H9 (cell line): ENCODE data around the gene FSD1. TPM values are rescaled to one million over a fixed set of nuclear protein-coding genes. Genes with fewer than 3 reads are reported as not detected.

Source experiments
- DNase-seq: peaks from one replicate; pipeline ENCODE4 v3.0.0-alpha.2; 2017
- H2AFZ ChIP-seq: one replicate; pipeline ENCODE4 v1.6.1; 2013; ENCODE audit warnings: mild to moderate bottlenecking, low read length, control low read depth, moderate library complexity
- H2AK5ac ChIP-seq: 2 replicates; pipeline ENCODE4 v1.6.1; 2013; ENCODE audit warnings: low read length, control low read depth, mixed read lengths; ENCODE audit not compliant: insufficient read length
- H2BK120ac ChIP-seq: one replicate; pipeline ENCODE4 v1.6.1; 2013; ENCODE audit warnings: low read depth, mild to moderate bottlenecking, low read length, control low read depth, inconsistent platforms; ENCODE audit not compliant: poor library complexity, severe bottlenecking
- H2BK12ac ChIP-seq: 2 replicates; pipeline ENCODE4 v1.6.1; 2013; ENCODE audit warnings: low read length, control low read depth, mixed read lengths, low read depth; ENCODE audit not compliant: insufficient read length
- H2BK15ac ChIP-seq: 2 replicates; pipeline ENCODE4 v1.6.1; 2013; ENCODE audit warnings: low read depth, low read length, control low read depth
- H2BK20ac ChIP-seq: one replicate; pipeline ENCODE4 v1.6.1; 2013; ENCODE audit warnings: low read depth, mild to moderate bottlenecking, low read length, control low read depth, inconsistent platforms; ENCODE audit not compliant: poor library complexity, severe bottlenecking
- H2BK5ac ChIP-seq: 2 replicates; pipeline ENCODE4 v1.6.1; 2013; ENCODE audit warnings: low read length, control low read depth, mixed read lengths; ENCODE audit not compliant: insufficient read length
- H3K14ac ChIP-seq: 2 replicates; pipeline ENCODE4 v1.6.1; 2013; ENCODE audit warnings: low read length, control low read depth; ENCODE audit not compliant: insufficient read depth
- H3K18ac ChIP-seq: 2 replicates; pipeline ENCODE4 v1.6.1; 2013; ENCODE audit warnings: low read depth, mild to moderate bottlenecking, mixed read lengths, low read length, control low read depth; ENCODE audit not compliant: insufficient read length
- H3K23ac ChIP-seq: 2 replicates; pipeline ENCODE4 v1.6.1; 2013; ENCODE audit warnings: low read length, control low read depth, mixed read lengths, low read depth; ENCODE audit not compliant: insufficient read length
- H3K23me2 ChIP-seq: 2 replicates; pipeline ENCODE4 v1.6.1; 2013; ENCODE audit warnings: low read depth, mild to moderate bottlenecking, mixed read lengths, low read length, control low read depth; ENCODE audit not compliant: insufficient read length, poor library complexity, severe bottlenecking
- H3K27ac ChIP-seq: 2 replicates; pipeline ENCODE4 v1.5.1; 2013; ENCODE audit warnings: low read length, control low read depth, mixed read lengths, low read depth; ENCODE audit not compliant: insufficient read length
- H3K27me3 ChIP-seq: 2 replicates; pipeline ENCODE4 v1.6.1; 2013; ENCODE audit warnings: low read length, control low read depth, inconsistent platforms; ENCODE audit not compliant: insufficient read depth
- H3K4ac ChIP-seq: 2 replicates; pipeline ENCODE4 v1.6.1; 2013; ENCODE audit warnings: low read depth, mild to moderate bottlenecking, control low read depth, inconsistent platforms, low read length, moderate library complexity
- H3K4me1 ChIP-seq: 2 replicates; pipeline ENCODE4 v1.6.1; 2013; ENCODE audit warnings: low read length, control low read depth, inconsistent platforms; ENCODE audit not compliant: insufficient read depth
- H3K4me2 ChIP-seq: 2 replicates; pipeline ENCODE4 v1.6.1; 2013; ENCODE audit warnings: low read length, control low read depth, mixed read lengths; ENCODE audit not compliant: insufficient read length, insufficient read depth
- H3K56ac ChIP-seq: 2 replicates; pipeline ENCODE4 v1.6.1; 2013; ENCODE audit warnings: low read depth, mild to moderate bottlenecking, mixed read lengths, low read length, control low read depth; ENCODE audit not compliant: insufficient read length
- H3K79me1 ChIP-seq: 2 replicates; pipeline ENCODE4 v1.6.1; 2013; ENCODE audit warnings: low read depth, mild to moderate bottlenecking, moderate library complexity, low read length, control low read depth, inconsistent platforms; ENCODE audit not compliant: insufficient read depth, poor library complexity, severe bottlenecking
- H3K79me2 ChIP-seq: 2 replicates; pipeline ENCODE4 v1.6.1; 2013; ENCODE audit warnings: low read length, control low read depth, inconsistent platforms; ENCODE audit not compliant: insufficient read depth
- H3K9ac ChIP-seq: 2 replicates; pipeline ENCODE4 v1.6.1; 2013; ENCODE audit warnings: low read length, control low read depth, mixed read lengths; ENCODE audit not compliant: insufficient read length; ENCODE audit errors: extremely low read depth
- H3K9me3 ChIP-seq: one replicate; pipeline ENCODE4 v1.6.1; 2013; ENCODE audit warnings: low read depth, low read length, inconsistent platforms; ENCODE audit not compliant: control insufficient read depth
- H3T11ph ChIP-seq: one replicate; pipeline ENCODE4 v1.6.1; 2013; ENCODE audit warnings: mild to moderate bottlenecking, low read length, control low read depth, inconsistent platforms
- H4K20me1 ChIP-seq: one replicate; pipeline ENCODE4 v1.6.1; 2013; ENCODE audit not compliant: control insufficient read depth, insufficient read length, insufficient read depth
- H4K5ac ChIP-seq: 2 replicates; pipeline ENCODE4 v1.6.1; 2013; ENCODE audit warnings: low read depth, mild to moderate bottlenecking, mixed read lengths, low read length, control low read depth; ENCODE audit not compliant: insufficient read length
- H4K8ac ChIP-seq: replicated peaks from 2 replicates; pipeline ENCODE4 v1.6.1; 2013; ENCODE audit warnings: low read length, control low read depth, mixed read lengths, low read depth; ENCODE audit not compliant: insufficient read length
- H4K91ac ChIP-seq: 2 replicates; pipeline ENCODE4 v1.6.1; 2013; ENCODE audit warnings: low read depth, mild to moderate bottlenecking, moderate library complexity, mixed read lengths, low read length, control low read depth; ENCODE audit not compliant: insufficient read length
- H3K27ac Mint-ChIP-seq, 3 experiments: 2 replicates in 2 of 3; 3 replicates in 1 of 3; pipeline ENCODE4 v1.8.0; 2020 to 2021; ENCODE audit warnings: mixed read lengths in 3 of 3, mild to moderate bottlenecking in 1 of 3, moderate library complexity in 1 of 3
- H3K27me3 Mint-ChIP-seq: 2 replicates; pipeline ENCODE4 v1.8.0; 2021; ENCODE audit warnings: low read depth, mild to moderate bottlenecking, moderate library complexity, mixed read lengths
- H3K36me3 Mint-ChIP-seq, 3 experiments: 2 replicates in 2 of 3; 3 replicates in 1 of 3; pipeline ENCODE4 v1.8.0; 2020 to 2021; ENCODE audit warnings: low read depth in 3 of 3, mixed read lengths in 3 of 3; ENCODE audit not compliant: insufficient read depth in 1 of 3
- H3K4me1 Mint-ChIP-seq, 2 experiments: 2 replicates each; pipeline ENCODE4 v1.8.0; 2020; ENCODE audit warnings: mixed read lengths in 2 of 2
- H3K4me3 Mint-ChIP-seq, 2 experiments: 2 replicates in 1 of 2; 3 replicates in 1 of 2; pipeline ENCODE4 v1.8.0; 2020 to 2021; ENCODE audit warnings: mild to moderate bottlenecking in 2 of 2, mixed read lengths in 2 of 2, moderate library complexity in 1 of 2
- H3K9me3 Mint-ChIP-seq, 2 experiments: 2 replicates in 1 of 2; 3 replicates in 1 of 2; pipeline ENCODE4 v1.8.0; 2020; ENCODE audit warnings: mild to moderate bottlenecking in 2 of 2, mixed read lengths in 2 of 2, moderate library complexity in 1 of 2
- CTCF ChIP-seq: fragments of 200-600 bp; sonication (generic); conservative IDR thresholded peaks from 3 replicates; pipeline ENCODE4 v1.8.0; 2021; ENCODE audit warnings: antibody characterized with exemption, mild to moderate bottlenecking
- WGBS: extraction: QIAGEN DNeasy Blood & Tissue Kit; methylation state at CpG from one replicate; pipeline ENCODE4 v1.1.7; 2013; ENCODE audit warnings: missing lambda C conversion rate, low lambda C conversion rate, mixed read lengths; ENCODE audit not compliant: insufficient read length; ENCODE audit errors: extremely low coverage; 5-methylcytosine and 5-hydroxymethylcytosine counted together
- total RNA-seq: library from RNA; stranded (reverse); gene quantifications from 2 replicates; pipeline ENCODE4 v1.2.1, GENCODE V29; 2021

The FSD1 gene
- total RNA-seq, 1 experiment from 2014 or later: 53.6 TPM

DNA sequence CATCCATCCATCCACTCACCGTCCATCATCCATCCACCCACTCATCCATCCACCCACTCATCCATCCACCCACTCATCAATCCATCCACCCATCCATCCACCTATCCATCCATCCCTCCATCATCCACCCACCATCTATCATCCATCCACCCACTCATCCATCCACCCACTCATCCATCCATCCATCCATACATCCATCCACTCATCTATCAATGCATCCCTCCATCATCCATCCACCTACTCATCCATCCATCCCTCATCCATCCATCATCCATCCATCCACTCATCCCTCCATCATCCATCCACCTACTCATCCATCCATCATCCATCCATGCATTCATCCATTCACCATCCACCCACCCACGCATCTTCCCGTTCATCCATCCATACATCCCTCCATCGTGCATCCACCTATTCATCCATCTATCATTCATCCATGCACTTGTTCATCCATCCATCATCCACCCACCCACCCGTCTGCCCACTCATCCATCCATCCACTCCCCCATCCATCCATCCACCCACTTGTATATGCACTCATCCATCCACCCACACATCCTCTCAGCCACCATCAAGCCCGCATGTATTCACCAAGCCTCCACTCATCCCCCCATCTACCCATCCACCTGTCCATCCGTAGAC lies 30.7 kb downstream of the FSD1 start:
- no peak overlapping the region for H3K27ac Mint-ChIP-seq
- H2BK12ac ChIP-seq: no peak overlapping the region

More for the DNA sequence above, 30.7 kb downstream of the FSD1 start:
- H3K56ac ChIP-seq: no peak overlapping the region
- H3K23me2 ChIP-seq: peaks cover 11% of the 10 kb centered on the region
- no peak overlapping the region for H2AFZ ChIP-seq
- Mint-ChIP-seq H3K4me3 (no peak overlapping the region), H3K27me3 (peaks cover 7% of the 10 kb centered on the region), H3K36me3 (peaks cover 13 to 22% (median 21%) of the 10 kb centered on the region in 3 experiments; a peak in 6 of 7 replicates), H3K4me1 (peaks cover 10 to 15% of the 10 kb centered on the region in 2 experiments), H3K9me3 (peaks cover 2 to 5% of the 10 kb centered on the region in 2 experiments; a peak in 1 of 5 replicates)
- H4K8ac ChIP-seq: no peak overlapping the region
- no peak overlapping the region for H3K14ac ChIP-seq
- no peak overlapping the region for H2BK15ac ChIP-seq
- H3K4me2 ChIP-seq: no peak overlapping the region
- no peaks in the 10 kb centered on the region for H3K4me1 ChIP-seq
- no peak overlapping the region for H3K9ac ChIP-seq
- no peaks in the 10 kb centered on the region for H3K9me3 ChIP-seq
- no peak overlapping the region for H3K4ac ChIP-seq
- no peaks in the 10 kb centered on the region for H3K27me3 ChIP-seq
- H3T11ph ChIP-seq: no peak overlapping the region
- H4K20me1 ChIP-seq: no peaks in the 10 kb centered on the region
- TF ChIP-seq CTCF: no peak
- H2BK5ac ChIP-seq: no peak overlapping the region
- DNase-seq: no peak
- H2AK5ac ChIP-seq: no peak overlapping the region
- H4K5ac ChIP-seq: no peak overlapping the region
- no peak overlapping the region for H2BK20ac ChIP-seq
- no peak overlapping the region for H3K23ac ChIP-seq
- no peak overlapping the region for H3K27ac ChIP-seq
- H2BK120ac ChIP-seq: no peak overlapping the region
- no peak overlapping the region for H3K18ac ChIP-seq
- H3K79me2 ChIP-seq: no peaks in the 10 kb centered on the region
- H3K79me1 ChIP-seq: no peaks in the 10 kb centered on the region
- no peak overlapping the region for H4K91ac ChIP-seq
- WGBS: 97% methylated on average over 4 of the region's 7 CpGs
